Thyroid gland (tissue), 4 donors: ENCODE data around the gene TLL1. TPM values are rescaled to one million over a fixed set of nuclear protein-coding genes. Genes with fewer than 3 reads are reported as not detected.

Source experiments
- DNase-seq, 2 donors: peaks; one replicate each; pipeline ENCODE4 v3.0.0-alpha.2; 2019
- H3K27ac ChIP-seq, 3 donors: fragments of 200-600 bp; sonication (generic); 1 replicate in 2 of 3; 2 replicates in 1 of 3; pipeline ENCODE4 v1.5.1; 2016 to 2019; ENCODE audit warnings: mild to moderate bottlenecking in 1 of 3, moderate library complexity in 1 of 3
- H3K27me3 ChIP-seq: fragments of 200-600 bp; sonication (generic); one replicate; pipeline ENCODE4 v1.5.1; 2019
- H3K36me3 ChIP-seq, 2 donors: fragments of 200-600 bp; sonication (generic); one replicate each; pipeline ENCODE4 v1.5.1; 2016 to 2019
- H3K4me1 ChIP-seq, 2 donors: fragments of 200-600 bp; sonication (generic); one replicate each; pipeline ENCODE4 v1.5.1; 2017 to 2019
- H3K4me3 ChIP-seq, 3 donors: fragments of 200-600 bp; sonication (generic); replicated peaks in 1 of 3; 1 replicate in 2 of 3; 2 replicates in 1 of 3; pipeline ENCODE4 v1.5.1; 2016; ENCODE audit warnings: mild to moderate bottlenecking in 1 of 3
- H3K9me3 ChIP-seq: fragments of 200-600 bp; sonication (generic); one replicate; pipeline ENCODE4 v1.5.1; 2017
- POLR2A ChIP-seq, 2 donors: fragments of 450-650 bp; IDR thresholded peaks; one replicate each; pipeline ENCODE4 v1.6.1; 2017; ENCODE audit warnings: antibody characterized with exemption in 2 of 2, mild to moderate bottlenecking in 2 of 2, moderate library complexity in 1 of 2
- WGBS, 2 donors: methylation state at CpG; one replicate each; pipeline ENCODE4 v1.1.5; 2017; 5-methylcytosine and 5-hydroxymethylcytosine counted together
- intact Hi-C: fragments of 100-400 bp; cut with DNase I; formaldehyde crosslinking; loops from one replicate; pipeline ENCODE4 v1.15.1; 2023
- total RNA-seq, 4 donors: library from RNA; depleted of rRNA; stranded (reverse); fragments of >200 nt; gene quantifications; one replicate each; pipeline ENCODE4 v1.2.3, GENCODE V29; 2016
- TF ChIP-seq, protein P1 (sequence below), 6 experiments: fragments of 200-600 bp in 3 of 6; fragments of 450-650 bp in 3 of 6; sonication (generic) in 3 of 6; IDR thresholded peaks; one replicate each; pipeline ENCODE4 v1.5.1; 2016 to 2019; ENCODE audit warnings: antibody characterized with exemption in 6 of 6, mild to moderate bottlenecking in 2 of 6, inconsistent platforms in 1 of 6, moderate library complexity in 1 of 6

TLL1 gene
- total RNA-seq, 4 donors from 2014 or later, result 6.0 to 10.3 (median 7.8) TPM

DNA sequence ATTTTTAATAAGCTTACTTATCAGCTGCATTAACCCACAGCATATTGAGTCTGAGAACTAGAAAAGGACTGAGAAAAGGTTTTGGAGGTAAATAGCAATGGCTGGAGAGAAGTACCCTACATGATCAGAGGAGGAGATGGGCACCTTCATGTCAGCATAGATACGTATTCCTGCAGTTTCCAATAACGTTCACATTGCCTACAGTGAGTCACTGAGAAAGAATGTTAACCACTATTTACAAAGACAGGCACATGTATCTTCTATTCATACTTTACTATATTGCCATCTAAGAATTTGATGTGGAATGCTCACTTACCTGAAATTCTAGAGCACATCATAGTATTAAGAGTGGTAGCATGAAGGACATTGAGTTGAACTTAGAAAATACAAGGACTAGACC, 92.5 kb downstream of the TLL1 start:
- no peak for TF ChIP-seq POLR2A (IDR thresholded peaks at IDR 0.05)
- TF ChIP-seq, protein P1, sequence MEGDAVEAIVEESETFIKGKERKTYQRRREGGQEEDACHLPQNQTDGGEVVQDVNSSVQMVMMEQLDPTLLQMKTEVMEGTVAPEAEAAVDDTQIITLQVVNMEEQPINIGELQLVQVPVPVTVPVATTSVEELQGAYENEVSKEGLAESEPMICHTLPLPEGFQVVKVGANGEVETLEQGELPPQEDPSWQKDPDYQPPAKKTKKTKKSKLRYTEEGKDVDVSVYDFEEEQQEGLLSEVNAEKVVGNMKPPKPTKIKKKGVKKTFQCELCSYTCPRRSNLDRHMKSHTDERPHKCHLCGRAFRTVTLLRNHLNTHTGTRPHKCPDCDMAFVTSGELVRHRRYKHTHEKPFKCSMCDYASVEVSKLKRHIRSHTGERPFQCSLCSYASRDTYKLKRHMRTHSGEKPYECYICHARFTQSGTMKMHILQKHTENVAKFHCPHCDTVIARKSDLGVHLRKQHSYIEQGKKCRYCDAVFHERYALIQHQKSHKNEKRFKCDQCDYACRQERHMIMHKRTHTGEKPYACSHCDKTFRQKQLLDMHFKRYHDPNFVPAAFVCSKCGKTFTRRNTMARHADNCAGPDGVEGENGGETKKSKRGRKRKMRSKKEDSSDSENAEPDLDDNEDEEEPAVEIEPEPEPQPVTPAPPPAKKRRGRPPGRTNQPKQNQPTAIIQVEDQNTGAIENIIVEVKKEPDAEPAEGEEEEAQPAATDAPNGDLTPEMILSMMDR (IDR thresholded peaks at IDR 0.05), result no peak
- intact Hi-C loops, result no loop called here
- no peak for DNase-seq
- Histone ChIP-seq H3K9me3 (no peaks in the 10 kb centered on the region), H3K27ac (no peak overlapping the region), H3K36me3 (no peaks in the 10 kb centered on the region), H3K4me1 (no peaks in the 10 kb centered on the region), H3K27me3 (no peaks in the 10 kb centered on the region), H3K4me3 (no peak overlapping the region)
- 89 to 90% methylated on average over 2 of the region's 2 CpGs for WGBS, 2 donors

DNA sequence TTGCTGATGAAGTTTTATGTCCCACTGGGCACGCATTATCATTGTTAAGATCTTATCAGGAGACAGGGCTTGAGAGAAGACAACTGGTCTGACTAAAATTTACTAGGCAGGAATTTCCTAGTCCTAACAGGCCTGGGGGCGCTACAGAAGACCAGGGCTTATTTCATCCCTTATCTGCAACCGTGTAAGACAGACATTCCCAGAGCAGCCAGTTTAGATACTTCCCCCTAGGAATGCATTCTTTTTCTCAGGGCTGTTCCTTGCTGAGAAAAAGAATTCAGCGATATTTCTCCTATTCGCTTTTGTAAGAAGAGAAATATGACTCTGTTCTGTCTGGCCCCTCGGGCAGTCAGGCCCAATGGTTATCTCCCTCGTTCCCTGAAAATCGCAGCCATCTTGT, 93.8 kb downstream of the TLL1 start:
- H3K4me1 ChIP-seq, result no peaks in the 10 kb centered on the region
- TF ChIP-seq, protein P1 (IDR thresholded peaks at IDR 0.05), result no peak
- TF ChIP-seq POLR2A (IDR thresholded peaks at IDR 0.05), result no peak
- DNase-seq, result no peak
- intact Hi-C loops, result no loop called here
- WGBS, 2 donors, result 91 to 92% methylated on average over 8 of the region's 8 CpGs
- H3K9me3 ChIP-seq, result no peaks in the 10 kb centered on the region
- no peak overlapping the region for H3K4me3 ChIP-seq
- H3K27me3 ChIP-seq, result no peaks in the 10 kb centered on the region
- H3K27ac ChIP-seq, result no peak overlapping the region
- H3K36me3 ChIP-seq, result no peaks in the 10 kb centered on the region

DNA sequence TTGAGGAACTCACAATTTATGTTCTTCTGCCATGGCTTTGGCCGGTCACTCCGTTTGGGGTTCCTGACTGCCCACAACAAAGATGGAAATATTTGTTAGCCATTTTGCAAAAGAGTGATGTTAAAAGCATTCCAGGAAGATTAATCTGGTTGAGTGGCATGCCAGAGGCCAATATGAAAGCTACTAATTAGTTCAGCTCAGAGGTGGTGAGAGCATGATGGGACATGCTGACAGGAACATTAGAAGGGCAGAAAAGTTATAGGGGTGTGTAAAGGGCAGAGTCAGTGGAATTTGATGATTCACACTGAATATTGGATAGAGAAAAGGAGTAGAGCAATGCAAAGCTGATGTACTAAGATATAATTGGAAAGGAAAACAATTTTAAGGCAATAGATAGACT, 94.4 kb downstream of the TLL1 start:
- no peak for DNase-seq
- TF ChIP-seq, protein P1 (IDR thresholded peaks at IDR 0.05), result no peak
- TF ChIP-seq POLR2A (IDR thresholded peaks at IDR 0.05), result no peak
- no peaks in the 10 kb centered on the region for H3K27me3 ChIP-seq
- H3K4me1 ChIP-seq, result no peaks in the 10 kb centered on the region
- intact Hi-C loops, result no loop called here
- H3K36me3 ChIP-seq, result no peaks in the 10 kb centered on the region
- no peaks in the 10 kb centered on the region for H3K9me3 ChIP-seq
- 95 to 98% methylated on average over 2 of the region's 2 CpGs for WGBS, 2 donors
- H3K4me3 ChIP-seq, result no peak overlapping the region
- no peak overlapping the region for H3K27ac ChIP-seq

DNA sequence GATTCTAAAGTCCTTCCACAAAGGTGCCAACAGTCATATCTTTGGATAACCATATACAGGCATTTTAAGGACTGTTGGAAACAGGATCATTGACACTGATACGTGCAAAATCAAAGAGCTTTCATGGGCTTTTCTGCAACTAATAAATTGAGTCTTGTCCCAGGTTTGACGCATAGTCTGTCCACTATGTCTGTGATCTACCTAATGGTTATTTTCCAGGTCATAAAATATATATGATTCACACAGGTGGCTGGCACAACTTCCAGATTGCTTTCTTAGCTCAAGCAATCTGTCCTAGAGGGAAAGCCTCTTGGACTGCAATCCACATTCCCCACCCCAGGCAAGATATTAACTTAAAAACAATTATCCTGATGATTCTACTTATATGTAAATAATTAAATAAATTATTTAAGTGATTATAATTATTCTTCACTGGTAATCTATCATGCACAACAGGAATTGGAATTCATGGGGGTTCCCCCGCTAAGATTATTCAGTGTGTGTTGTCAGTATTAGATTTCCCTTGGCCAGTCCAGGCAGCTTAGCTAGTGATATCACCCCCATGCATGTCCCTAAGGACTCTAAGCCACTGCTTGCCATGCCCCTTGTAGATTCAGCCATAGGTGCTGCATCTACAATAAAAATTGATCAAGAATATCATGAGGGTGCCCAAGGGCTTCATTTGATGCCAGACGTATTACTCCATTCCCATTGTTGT, 97.8 kb downstream of the TLL1 start:
- no peak for TF ChIP-seq POLR2A (IDR thresholded peaks at IDR 0.05)
- TF ChIP-seq, protein P1 (IDR thresholded peaks at IDR 0.05), result no peak
- Histone ChIP-seq H3K27me3 (no peaks in the 10 kb centered on the region), H3K27ac (no peak overlapping the region), H3K36me3 (no peaks in the 10 kb centered on the region), H3K4me3 (no peak overlapping the region), H3K9me3 (no peaks in the 10 kb centered on the region), H3K4me1 (no peaks in the 10 kb centered on the region)
- WGBS, 2 donors, result 93 to 94% methylated on average over 4 of the region's 4 CpGs
- no peak for DNase-seq
- intact Hi-C loops, result no loop called here

DNA sequence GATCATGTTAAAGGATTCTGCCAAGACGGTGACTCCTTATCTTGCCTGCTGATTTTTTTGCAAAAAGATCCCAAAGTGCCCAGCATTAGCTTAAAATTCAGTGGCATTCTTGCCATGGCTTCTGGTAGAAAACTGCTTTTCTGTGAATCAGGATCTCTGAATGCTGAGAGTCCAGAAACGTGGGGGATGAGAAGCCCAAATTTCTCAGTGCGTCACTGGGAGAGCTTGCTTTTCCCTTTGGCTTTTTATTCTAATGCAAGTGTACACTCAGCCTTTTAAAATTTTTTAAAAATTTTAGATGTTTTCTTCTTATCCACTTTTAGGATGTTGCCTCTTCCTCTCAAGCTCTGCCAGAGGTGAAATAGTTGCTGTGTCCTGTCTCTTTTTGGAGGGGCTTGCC, 98.4 kb downstream of the TLL1 start:
- no peaks in the 10 kb centered on the region for H3K27me3 ChIP-seq
- H3K4me3 ChIP-seq, result no peak overlapping the region
- no peak for DNase-seq
- WGBS, 2 donors, result 88 to 90% methylated on average over 3 of the region's 3 CpGs
- intact Hi-C loops, result no loop called here
- TF ChIP-seq POLR2A (IDR thresholded peaks at IDR 0.05), result no peak
- TF ChIP-seq, protein P1 (IDR thresholded peaks at IDR 0.05), result no peak
- H3K9me3 ChIP-seq, result no peaks in the 10 kb centered on the region
- H3K27ac ChIP-seq, result no peak overlapping the region
- no peaks in the 10 kb centered on the region for H3K36me3 ChIP-seq
- H3K4me1 ChIP-seq, result no peaks in the 10 kb centered on the region
